ENCODE measurements around the gene SLC9A9.

Gene SLC9A9

GRCh38 chr3:143313025-143313892 is 535.0 kb downstream of the SLC9A9 start:
- Histone ChIP-seq H3K27ac (no peak overlapping the region), H3K4me3 (ENCODE audit: low read depth, low read length) (no peak overlapping the region), H3K27me3 (replicated peaks) (no peaks in the 10 kb centered on the region), H3K36me3 (replicated peaks) (no peaks in the 10 kb centered on the region)
- no peak for DNase-seq
- in situ Hi-C loops (cut with HindIII; ENCODE audit: low pct_ligation_motif_present, low sequenced_read_pairs) = no loop called here
- no peak for TF ChIP-seq CTCF (IDR thresholded peaks at IDR 0.05; ENCODE audit: low read depth, low read length, missing control alignments)

DNA sequence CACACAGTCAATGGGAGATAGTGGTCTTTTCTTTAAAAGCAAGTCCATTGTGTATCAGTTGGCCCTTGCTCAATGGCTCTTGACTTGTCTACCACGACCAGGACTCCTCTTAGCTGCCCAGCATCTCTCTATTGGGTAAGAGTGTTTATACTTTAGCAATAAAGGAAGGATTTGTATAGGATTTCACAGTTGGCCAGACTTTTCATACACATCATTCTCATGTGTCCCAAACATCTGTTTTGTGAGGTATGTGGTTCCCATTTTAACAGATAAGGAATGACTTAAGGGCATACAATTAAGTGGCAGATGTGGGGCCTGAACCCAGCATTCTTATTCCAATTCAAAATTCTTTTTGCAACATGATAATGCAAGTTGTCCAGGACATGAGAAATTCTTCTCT is 537.2 kb downstream of the SLC9A9 start:
- no peak overlapping the region for H3K4me3 ChIP-seq (ENCODE audit: low read depth, low read length)
- no peak for TF ChIP-seq CTCF (IDR thresholded peaks at IDR 0.05; ENCODE audit: low read depth, low read length, missing control alignments)
- no peaks in the 10 kb centered on the region for H3K27me3 ChIP-seq (replicated peaks)
- DNase-seq = no peak
- no peaks in the 10 kb centered on the region for H3K36me3 ChIP-seq (replicated peaks)
- H3K27ac ChIP-seq = no peak overlapping the region
- in situ Hi-C loops (cut with HindIII; ENCODE audit: low pct_ligation_motif_present, low sequenced_read_pairs) = no loop called here

DNA sequence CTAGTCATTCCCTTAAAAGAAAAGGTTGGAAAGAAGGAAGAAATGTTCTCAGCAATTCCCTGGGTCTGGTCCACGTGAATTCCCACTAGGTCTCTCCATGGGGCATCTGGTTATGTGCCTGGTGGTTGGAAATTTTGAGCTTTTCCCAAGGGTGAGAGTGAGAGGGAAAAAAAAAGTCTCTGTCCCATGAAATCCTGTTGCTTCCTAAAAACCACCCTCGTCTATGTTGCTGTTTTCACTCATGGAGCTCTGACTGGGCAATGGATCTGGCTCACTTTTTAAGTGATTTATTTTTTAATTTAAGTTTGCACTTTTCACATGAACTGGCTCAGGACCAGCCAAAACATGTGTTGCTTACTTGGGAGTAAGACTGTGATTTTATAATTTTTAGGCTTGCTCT is 538.6 kb downstream of the SLC9A9 start:
- H3K27ac ChIP-seq = no peak overlapping the region
- no peak for DNase-seq
- no peaks in the 10 kb centered on the region for H3K36me3 ChIP-seq (replicated peaks)
- H3K27me3 ChIP-seq (replicated peaks) = no peaks in the 10 kb centered on the region
- in situ Hi-C loops (cut with HindIII; ENCODE audit: low pct_ligation_motif_present, low sequenced_read_pairs) = no loop called here
- H3K4me3 ChIP-seq (ENCODE audit: low read depth, low read length) = no peak overlapping the region
- TF ChIP-seq CTCF (IDR thresholded peaks at IDR 0.05; ENCODE audit: low read depth, low read length, missing control alignments) = no peak

- in situ Hi-C loops (cut with HindIII; ENCODE audit: low pct_ligation_motif_present, low sequenced_read_pairs) = no loop called here
- H3K27ac ChIP-seq = no peak overlapping the region
- no peak overlapping the region for H3K4me3 ChIP-seq (ENCODE audit: low read depth, low read length)
- H3K36me3 ChIP-seq (replicated peaks) = no peaks in the 10 kb centered on the region
- no peaks in the 10 kb centered on the region for H3K27me3 ChIP-seq (replicated peaks)
- peak; percentile 59 for DNase-seq
- no peak for TF ChIP-seq CTCF (IDR thresholded peaks at IDR 0.05; ENCODE audit: low read depth, low read length, missing control alignments)
Observed at GRCh38 chr3:143307613-143308183, 540.6 kb downstream of the SLC9A9 start.

- in situ Hi-C loops (cut with HindIII; ENCODE audit: low pct_ligation_motif_present, low sequenced_read_pairs) = no loop called here
- H3K27me3 ChIP-seq (replicated peaks) = no peaks in the 10 kb centered on the region
- TF ChIP-seq CTCF (IDR thresholded peaks at IDR 0.05; ENCODE audit: low read depth, low read length, missing control alignments) = no peak
- H3K4me3 ChIP-seq (ENCODE audit: low read depth, low read length) = no peak overlapping the region
- no peak overlapping the region for H3K27ac ChIP-seq
- DNase-seq = no peak
- no peaks in the 10 kb centered on the region for H3K36me3 ChIP-seq (replicated peaks)
Observed at GRCh38 chr3:143306407-143306806, 541.9 kb downstream of the SLC9A9 start.
